BLaER1 (cell line): ENCODE measurements around the gene SLC9C1.

ENCODE experiments used
- H3K27ac ChIP-seq: shearing (Covaris generic); formaldehyde crosslinking; 2 replicates; pipeline ENCODE4 v1.8.1; 2022
- H3K27me3 ChIP-seq: shearing (Covaris generic); formaldehyde crosslinking; 2 replicates; pipeline ENCODE4 v1.8.1; 2022
- H3K36me3 ChIP-seq: shearing (Covaris generic); formaldehyde crosslinking; 2 replicates; pipeline ENCODE4 v1.8.1; 2022
- H3K4me1 ChIP-seq: shearing (Covaris generic); formaldehyde crosslinking; 2 replicates; pipeline ENCODE4 v1.8.1; 2022
- H3K4me2 ChIP-seq: shearing (Covaris generic); formaldehyde crosslinking; 2 replicates; pipeline ENCODE4 v1.8.1; 2022
- H3K4me3 ChIP-seq: shearing (Covaris generic); formaldehyde crosslinking; 2 replicates; pipeline ENCODE4 v1.8.1; 2022
- H3K9ac ChIP-seq: shearing (Covaris generic); formaldehyde crosslinking; 2 replicates; pipeline ENCODE4 v1.8.1; 2022
- H3K9me3 ChIP-seq: shearing (Covaris generic); formaldehyde crosslinking; 2 replicates; pipeline ENCODE4 v1.8.1; 2022
- H4K20me1 ChIP-seq: shearing (Covaris generic); formaldehyde crosslinking; 2 replicates; pipeline ENCODE4 v1.8.1; 2022
- Cebpa-rat ChIP-seq: shearing (Covaris generic); IDR thresholded peaks from 2 replicates; pipeline ENCODE4 v1.8.1; 2022

SLC9C1 gene

DNA sequence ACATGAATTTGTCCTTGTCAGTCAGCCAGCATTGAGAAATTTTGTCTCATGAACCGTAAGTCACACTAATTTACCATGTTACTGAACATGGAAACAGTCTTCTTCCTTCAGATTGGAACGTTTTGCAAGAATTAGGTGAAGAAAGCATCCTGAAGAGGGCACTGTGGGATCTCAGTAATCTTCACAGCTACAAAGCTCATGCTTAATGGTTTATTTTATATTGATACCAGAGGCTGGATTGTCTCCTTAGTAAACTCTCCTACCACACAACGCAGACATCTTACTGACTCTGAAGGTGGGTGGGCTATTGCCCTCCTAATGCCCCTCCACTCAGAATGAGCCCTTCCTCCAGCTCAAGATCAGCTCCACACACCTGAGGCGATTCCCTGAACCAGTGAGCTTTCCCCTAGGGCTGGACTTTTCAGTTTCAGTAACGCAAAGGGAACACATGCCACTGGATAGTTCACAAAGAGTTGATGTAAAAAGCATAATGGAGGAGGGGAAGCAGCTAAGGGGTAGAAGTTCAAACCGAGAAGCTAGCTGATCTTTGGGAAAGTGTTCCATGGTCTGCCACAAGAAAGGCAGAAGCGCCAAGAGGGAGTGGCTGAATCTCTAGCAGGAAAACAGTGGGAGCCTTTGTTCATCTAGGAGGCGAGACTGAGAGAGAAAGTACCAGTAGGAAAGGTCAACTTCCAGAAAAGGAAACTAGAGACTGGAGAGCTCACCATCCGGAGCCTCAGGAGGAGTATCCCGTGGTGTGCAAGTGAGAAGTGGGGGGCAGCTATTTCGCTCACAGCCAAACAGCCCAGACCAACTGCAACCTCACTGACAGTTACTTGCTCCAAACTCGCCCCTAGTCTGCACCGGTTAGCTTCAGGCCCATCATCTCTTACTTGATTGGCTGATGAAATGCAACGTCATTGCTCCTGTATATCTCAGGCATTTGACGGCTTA is at the start of gene SLC9C1:
Gene SLC9C1 (minus strand): TSS at position 849 of the 954 bp plus-strand sequence. CDS start 7,425 bp downstream, outside the sequence.
- H3K4me3 ChIP-seq: no peak within 1 kb of the TSS

DNA sequence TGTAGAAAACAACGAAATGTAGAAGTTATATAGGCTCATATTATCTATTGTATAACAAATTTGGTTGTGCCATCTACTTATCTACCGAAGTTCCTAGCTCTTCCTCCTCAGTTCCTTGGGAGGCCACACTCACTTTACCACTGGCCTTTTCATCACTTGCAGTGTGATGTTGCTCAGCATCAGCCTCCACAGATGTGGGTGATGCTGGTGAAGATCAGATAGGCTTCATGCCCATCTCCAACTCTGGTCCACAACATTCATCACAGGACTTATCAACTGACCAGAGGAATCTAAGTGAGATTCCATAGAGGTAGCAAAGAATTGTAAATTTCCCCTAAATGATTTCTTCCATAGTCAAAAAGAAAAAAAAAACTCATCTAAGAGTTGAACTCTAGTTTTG is 47.4 kb upstream of the SLC9C1 start:
- Histone ChIP-seq H3K27me3 (no peaks in the 10 kb centered on the region), H3K36me3 (no peaks in the 10 kb centered on the region), H3K9ac (no peak overlapping the region), H3K4me1 (no peaks in the 10 kb centered on the region), H4K20me1 (no peaks in the 10 kb centered on the region), H3K4me3 (no peak overlapping the region), H3K27ac (no peak overlapping the region), H3K4me2 (no peak overlapping the region), H3K9me3 (peaks cover 13% of the 10 kb centered on the region)
- no peak for TF ChIP-seq Cebpa-rat

More for the DNA sequence above, at the start of gene SLC9C1:
- no peaks in the 10 kb centered on the region for H4K20me1 ChIP-seq
- no peak for TF ChIP-seq Cebpa-rat
- H3K9ac ChIP-seq: no peak within 1 kb of the TSS; the same call in 1 of the 2 replicates
- H3K4me2 ChIP-seq: no peak within 1 kb of the TSS
- no peaks in the 10 kb centered on the region for H3K36me3 ChIP-seq
- no peaks in the 10 kb centered on the region for H3K27me3 ChIP-seq
- peaks cover 38% of the 10 kb centered on the region for H3K4me1 ChIP-seq
- H3K27ac ChIP-seq: peak within 1 kb of the TSS; percentile 16; the same call in 1 of the 2 replicates
- H3K9me3 ChIP-seq: peaks cover 13% of the 10 kb centered on the region

DNA sequence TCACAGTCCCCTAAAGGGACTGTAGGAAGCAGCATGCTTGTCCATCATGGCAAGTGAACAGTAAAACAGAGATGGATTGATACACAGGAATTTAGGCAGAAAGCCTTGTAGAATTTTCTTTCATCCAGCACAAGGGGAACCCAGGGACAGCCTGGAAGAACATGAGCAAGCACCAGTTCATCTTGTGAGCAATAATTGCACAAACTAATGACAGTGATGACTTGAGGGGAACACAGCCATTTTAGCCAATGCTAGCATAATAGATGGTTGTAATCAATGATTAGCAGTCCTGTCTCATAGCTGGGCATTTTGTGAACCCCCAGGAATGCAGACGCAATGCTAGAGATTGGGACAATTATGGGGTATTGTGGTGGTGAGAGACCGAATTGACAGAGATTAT is 45.6 kb upstream of the SLC9C1 start:
- peaks cover 12% of the 10 kb centered on the region for H3K27me3 ChIP-seq
- peaks cover 13% of the 10 kb centered on the region for H3K9me3 ChIP-seq
- no peaks in the 10 kb centered on the region for H3K4me1 ChIP-seq
- TF ChIP-seq Cebpa-rat: no peak
- H3K36me3 ChIP-seq: no peaks in the 10 kb centered on the region
- no peak overlapping the region for H3K4me3 ChIP-seq
- H3K9ac ChIP-seq: no peak overlapping the region
- H3K27ac ChIP-seq: no peak overlapping the region
- H3K4me2 ChIP-seq: no peak overlapping the region
- no peaks in the 10 kb centered on the region for H4K20me1 ChIP-seq

DNA sequence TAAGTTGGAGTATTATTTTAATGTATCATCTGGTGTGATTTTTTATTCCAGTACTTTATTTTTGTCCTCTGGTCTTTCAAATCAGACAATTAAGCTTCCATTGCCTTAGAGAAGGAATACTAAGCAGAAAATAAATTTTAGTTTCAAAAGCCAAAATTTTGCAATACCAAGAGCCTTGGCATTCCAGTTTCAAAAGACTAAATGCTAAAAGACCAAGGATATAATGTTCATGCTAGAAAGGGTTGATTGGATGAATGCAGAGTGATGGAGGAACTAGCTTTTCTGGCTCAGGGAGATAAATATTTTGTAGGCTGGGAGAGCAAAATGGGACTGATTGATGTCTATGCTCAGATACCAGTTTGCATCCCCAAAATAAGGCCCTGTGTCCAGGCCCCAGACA is 45.1 kb upstream of the SLC9C1 start:
- Histone ChIP-seq H3K4me1 (no peaks in the 10 kb centered on the region), H3K4me2 (no peak overlapping the region), H3K9me3 (peaks cover 9% of the 10 kb centered on the region), H3K36me3 (no peaks in the 10 kb centered on the region), H4K20me1 (no peaks in the 10 kb centered on the region), H3K27me3 (peaks cover 17% of the 10 kb centered on the region), H3K4me3 (no peak overlapping the region), H3K9ac (no peak overlapping the region), H3K27ac (no peak overlapping the region)
- TF ChIP-seq Cebpa-rat: no peak

DNA sequence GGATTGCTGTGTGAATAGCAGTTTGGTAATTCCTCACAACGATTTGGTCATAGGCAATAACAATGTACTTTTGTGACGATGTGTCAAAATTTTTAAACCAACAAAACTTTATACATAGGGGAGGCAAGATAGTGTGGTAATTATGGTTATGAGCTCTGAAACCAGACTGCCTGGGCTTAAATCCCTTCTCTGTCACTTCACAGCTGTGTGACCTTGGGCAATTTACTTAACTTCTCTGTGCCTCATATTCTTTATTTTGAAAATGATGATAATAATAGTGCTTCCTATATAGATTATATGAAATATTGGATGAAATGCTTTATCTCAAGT is 44.7 kb upstream of the SLC9C1 start:
- peaks cover 6% of the 10 kb centered on the region for H3K9me3 ChIP-seq
- H3K9ac ChIP-seq: no peak overlapping the region
- no peak overlapping the region for H3K4me2 ChIP-seq
- no peak for TF ChIP-seq Cebpa-rat
- peaks cover 21% of the 10 kb centered on the region for H3K27me3 ChIP-seq
- no peak overlapping the region for H3K27ac ChIP-seq
- H3K4me1 ChIP-seq: no peaks in the 10 kb centered on the region
- H3K36me3 ChIP-seq: no peaks in the 10 kb centered on the region
- H4K20me1 ChIP-seq: no peaks in the 10 kb centered on the region
- no peak overlapping the region for H3K4me3 ChIP-seq

DNA sequence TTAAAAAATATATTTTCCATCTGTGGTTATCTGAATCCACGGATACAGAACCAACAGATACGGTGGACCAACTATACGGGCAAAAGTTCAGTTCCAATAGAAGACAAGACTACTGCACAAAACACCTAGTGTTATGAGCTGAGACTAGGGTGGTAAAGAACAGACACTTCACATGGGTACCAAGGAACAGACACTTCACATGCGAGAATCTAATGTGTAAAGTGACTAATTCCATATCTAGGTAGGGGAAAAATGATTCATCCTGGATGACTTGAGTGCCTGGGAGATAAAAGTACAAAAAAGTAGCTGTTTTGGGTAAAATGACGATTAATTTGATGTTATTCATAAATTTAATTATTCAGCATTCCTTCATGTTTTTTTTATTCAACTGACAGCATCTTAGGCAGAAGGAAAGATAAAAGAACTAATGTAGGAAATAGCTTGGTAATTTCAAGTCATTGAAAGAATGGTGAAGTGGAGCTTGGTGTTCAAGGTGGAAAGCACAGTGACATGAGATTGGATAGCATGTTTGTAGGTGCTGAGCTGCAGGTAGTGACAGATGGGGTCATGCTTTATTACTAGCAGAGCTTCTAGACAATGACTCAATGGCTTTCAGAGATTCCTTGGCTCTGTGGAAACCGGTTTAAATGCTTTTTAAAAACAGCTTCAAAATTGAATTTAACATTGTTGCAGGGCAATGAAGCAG is 44.2 kb upstream of the SLC9C1 start:
- TF ChIP-seq Cebpa-rat: no peak
- Histone ChIP-seq H3K4me2 (no peak overlapping the region), H3K27me3 (peaks cover 26% of the 10 kb centered on the region)

DNA sequence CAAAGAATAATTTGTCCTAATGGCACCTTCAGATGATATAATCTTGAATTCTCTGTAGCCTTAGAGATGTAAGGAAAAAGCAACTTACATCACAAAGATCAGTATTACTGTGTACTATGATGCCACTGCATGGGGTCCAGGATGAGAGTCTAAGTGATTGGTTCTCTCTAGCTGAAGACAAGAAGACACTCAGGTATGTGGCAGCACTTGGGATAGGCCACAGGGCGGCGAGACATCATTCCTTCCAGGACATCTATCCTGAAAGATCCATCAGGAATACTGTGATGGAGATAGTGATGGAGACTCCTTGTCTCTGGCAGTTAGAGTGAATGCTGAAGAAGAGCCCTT is 41.4 kb upstream of the SLC9C1 start:
- Histone ChIP-seq H3K9me3 (peaks cover 10% of the 10 kb centered on the region; the same call in 1 of the 2 replicates), H4K20me1 (no peaks in the 10 kb centered on the region), H3K4me1 (peaks cover 10% of the 10 kb centered on the region), H3K4me2 (no peak overlapping the region), H3K27me3 (peaks cover 47% of the 10 kb centered on the region), H3K9ac (no peak overlapping the region), H3K4me3 (no peak overlapping the region), H3K27ac (no peak overlapping the region), H3K36me3 (no peaks in the 10 kb centered on the region)
- no peak for TF ChIP-seq Cebpa-rat

More for the DNA sequence above, 44.2 kb upstream of the SLC9C1 start:
- Histone ChIP-seq H3K9ac (no peak overlapping the region), H3K36me3 (no peaks in the 10 kb centered on the region), H3K27ac (no peak overlapping the region), H3K4me1 (peaks cover 5% of the 10 kb centered on the region), H4K20me1 (no peaks in the 10 kb centered on the region), H3K4me3 (no peak overlapping the region), H3K9me3 (peaks cover 6% of the 10 kb centered on the region)

DNA sequence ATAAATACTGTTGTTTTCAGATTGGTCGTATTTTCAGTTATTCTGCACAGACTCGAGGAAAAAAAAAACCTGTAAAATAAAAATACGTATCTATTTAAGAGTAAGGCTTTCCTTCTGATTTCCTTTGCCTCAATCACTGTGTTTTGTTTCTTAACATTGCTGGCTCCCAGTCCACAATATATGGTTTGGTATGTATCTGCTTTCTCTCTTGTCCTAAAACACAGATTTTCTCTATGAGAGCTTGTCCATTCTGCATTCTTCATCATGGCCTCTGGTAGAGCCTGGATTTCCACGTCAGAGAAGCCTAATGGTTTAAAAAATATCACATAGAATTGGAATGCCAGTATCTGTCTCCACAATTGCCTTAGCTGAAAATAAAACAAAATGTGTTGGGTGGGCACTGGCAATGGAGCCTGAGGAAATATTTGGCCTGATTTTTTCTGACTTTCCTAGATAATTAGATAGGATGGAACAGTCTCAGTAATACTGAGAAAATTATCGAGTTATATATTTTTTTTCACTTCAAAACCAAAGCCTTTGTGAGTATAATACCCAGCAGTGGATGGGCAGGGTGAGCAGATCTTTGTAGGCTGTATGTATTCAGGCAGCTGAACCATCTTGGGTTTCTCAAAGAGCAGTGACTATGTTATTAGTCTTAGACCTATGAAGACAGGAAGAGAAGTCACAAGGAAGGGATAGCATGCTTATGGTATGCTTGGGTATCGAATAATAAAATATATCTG is 40.8 kb upstream of the SLC9C1 start:
- no peaks in the 10 kb centered on the region for H3K36me3 ChIP-seq
- peaks cover 10% of the 10 kb centered on the region; the same call in 1 of the 2 replicates for H3K9me3 ChIP-seq
- no peak overlapping the region for H3K27ac ChIP-seq
- H4K20me1 ChIP-seq: no peaks in the 10 kb centered on the region
- H3K27me3 ChIP-seq: peaks cover 47% of the 10 kb centered on the region
- peaks cover 10% of the 10 kb centered on the region for H3K4me1 ChIP-seq
- no peak for TF ChIP-seq Cebpa-rat
- H3K9ac ChIP-seq: no peak overlapping the region
- no peak overlapping the region for H3K4me3 ChIP-seq
- no peak overlapping the region for H3K4me2 ChIP-seq

DNA sequence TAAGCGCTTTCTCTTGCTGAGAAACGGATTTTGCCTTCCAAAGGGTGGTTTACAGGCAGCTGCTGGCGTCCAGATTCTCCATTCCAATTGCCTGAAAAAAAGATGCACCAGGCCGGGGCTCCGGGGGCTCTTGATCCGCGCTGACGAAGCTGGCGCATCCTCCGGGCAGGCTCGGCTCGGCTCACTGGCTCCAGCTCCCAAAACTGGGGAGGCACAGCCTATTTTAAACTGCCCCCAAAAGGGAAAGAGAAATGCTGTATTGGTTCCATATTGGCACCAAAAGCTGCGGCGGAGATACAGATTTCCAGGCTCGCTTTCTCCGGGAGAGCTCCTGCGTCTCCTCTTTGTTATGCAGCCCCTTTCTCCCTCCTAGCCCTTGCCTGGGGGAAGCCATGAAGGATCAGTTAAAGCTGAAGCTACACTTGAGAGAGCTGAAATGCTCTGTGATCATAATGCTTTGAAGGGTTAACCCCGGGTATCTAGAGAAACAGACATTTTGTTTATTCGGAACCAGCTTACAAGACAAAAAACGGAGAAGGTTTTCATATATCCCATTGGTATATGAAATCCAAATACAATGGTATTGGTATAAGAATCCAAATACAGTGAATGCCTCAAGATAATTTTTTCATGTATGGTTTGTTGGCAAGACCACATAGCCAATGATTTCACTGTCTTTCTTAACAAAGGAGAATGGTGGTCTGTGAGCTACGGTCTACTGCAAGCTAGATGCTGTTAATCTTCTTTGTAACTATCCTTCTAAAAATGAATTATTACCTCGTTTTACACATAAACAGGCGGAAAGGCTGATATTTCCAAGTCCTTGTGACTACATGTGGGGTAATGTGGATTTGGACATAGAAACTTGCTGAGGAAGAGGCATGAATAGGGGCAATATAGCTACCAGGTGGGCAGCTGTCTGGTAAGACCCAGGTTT is 39.6 kb upstream of the SLC9C1 start:
- Histone ChIP-seq H3K36me3 (no peaks in the 10 kb centered on the region), H3K4me3 (peak overlapping the region; percentile 61), H3K27me3 (peaks cover 47% of the 10 kb centered on the region), H3K4me2 (peak overlapping the region; percentile 85), H3K9me3 (peaks cover 10% of the 10 kb centered on the region; the same call in 1 of the 2 replicates), H3K27ac (no peak overlapping the region), H3K4me1 (peaks cover 10% of the 10 kb centered on the region), H4K20me1 (no peaks in the 10 kb centered on the region), H3K9ac (no peak overlapping the region)
- no peak for TF ChIP-seq Cebpa-rat
